CD1c-positive myeloid dendritic cell (primary cell): ENCODE results near the gene CDK5RAP2.
"Not testable (repeated sequence)": the region's sequence is repeated elsewhere in the genome, so short reads cannot be mapped to it uniquely, and the experiment has no call there.

Source experiments
- DNase-seq: peaks from one replicate; pipeline ENCODE4 v3.0.0-alpha.2; 2016; ENCODE audit errors: extremely low spot score

Gene CDK5RAP2

DNA sequence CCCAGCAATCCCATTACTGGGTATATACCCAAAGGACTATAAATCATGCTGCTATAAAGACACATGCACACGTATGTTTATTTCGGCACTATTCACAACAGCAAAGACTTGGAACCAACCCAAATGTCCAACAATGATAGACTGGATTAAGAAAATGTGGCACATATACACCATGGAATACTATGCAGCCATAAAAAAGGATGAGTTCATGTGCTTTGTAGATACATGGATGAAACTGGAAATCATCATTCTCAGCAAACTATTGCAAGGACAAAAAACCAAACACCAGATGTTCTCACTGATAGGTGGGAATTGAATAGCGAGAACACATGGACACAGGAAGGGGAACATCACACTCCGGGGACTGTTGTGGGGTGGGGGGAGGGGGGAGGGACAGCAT lies 64.0 kb downstream of the CDK5RAP2 start:
- not testable (repeated sequence) for DNase-seq

DNA sequence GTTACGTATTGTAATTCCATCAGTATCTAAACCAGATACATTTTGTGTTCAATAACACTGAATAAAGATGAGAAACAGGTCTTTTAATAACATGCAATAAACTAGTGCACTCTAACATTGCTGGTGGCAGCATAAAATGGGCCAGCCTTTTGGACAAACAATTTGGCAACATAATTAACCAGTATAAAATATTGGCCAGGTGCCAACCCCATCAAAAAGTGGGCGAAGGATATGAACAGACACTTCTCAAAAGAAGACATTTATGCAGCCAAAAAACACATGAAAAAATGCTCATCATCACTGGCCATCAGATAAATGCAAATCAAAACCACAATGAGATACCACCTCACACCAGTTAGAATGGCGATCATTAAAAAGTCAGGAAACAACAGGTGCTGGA lies 64.5 kb downstream of the CDK5RAP2 start:
- not testable (repeated sequence) for DNase-seq

DNA sequence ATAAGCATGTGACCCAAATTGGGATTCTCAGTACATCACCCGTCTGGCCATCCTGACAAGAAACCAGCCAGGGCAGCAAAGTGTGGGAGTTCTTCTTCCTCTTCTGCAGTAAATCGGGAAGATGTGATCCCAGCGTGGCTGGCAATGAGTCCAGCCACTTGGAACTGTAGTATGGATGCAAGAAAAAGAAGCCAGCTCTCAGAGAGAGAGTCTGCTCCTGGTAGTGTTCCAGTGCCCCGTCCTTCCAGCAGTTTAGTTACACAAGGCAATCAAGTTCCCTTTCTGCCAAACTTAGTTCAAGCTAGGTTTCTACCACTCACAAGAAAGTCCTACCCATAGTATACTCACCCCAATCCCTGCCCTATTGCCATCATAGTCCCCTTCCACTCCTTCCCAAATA lies 65.6 kb downstream of the CDK5RAP2 start:
- no peak for DNase-seq

DNA sequence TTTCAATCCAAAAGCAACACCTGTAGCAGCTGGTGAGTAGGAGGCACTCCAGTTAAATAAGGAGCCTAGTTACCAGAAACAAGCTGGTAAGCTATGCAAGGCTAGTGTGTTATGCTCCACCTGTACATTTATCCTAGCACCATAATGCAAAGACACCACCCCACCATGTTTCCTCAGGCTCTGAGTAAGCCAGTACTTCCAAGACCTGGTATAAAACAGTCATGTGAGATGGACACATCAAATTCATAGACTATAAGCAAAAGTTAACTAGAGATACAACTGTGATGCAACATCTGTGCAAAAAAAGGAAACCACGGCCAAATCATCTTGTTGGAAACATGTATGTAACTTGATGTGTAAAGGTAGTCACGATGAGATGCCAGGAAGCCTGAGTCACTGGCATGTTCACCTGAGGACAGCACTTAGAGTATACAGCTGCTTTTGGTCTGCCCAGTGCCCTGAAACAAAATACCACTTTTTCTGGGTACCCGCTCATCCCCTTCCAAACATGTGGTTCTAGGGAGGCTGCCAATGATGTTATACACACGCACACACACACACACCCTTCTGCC lies 66.1 kb downstream of the CDK5RAP2 start:
- DNase-seq: no peak

DNA sequence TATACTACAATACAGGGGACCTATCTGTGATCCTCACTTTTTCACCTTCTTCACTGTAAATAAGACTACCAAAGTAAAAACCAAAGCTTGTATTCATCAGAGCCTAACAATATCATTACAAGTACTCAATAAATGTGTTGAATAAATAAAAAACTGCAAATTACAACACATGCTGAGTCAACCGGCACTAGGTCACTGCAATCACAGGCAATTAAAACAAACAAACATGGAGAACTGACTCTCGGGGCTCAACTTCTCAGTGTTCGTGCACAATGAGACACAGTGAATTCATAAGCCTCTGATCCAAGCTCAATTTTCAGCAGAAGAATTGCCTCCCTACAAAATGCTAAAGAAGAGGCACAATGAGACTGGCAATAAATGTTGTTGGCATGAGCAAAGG lies 69.2 kb downstream of the CDK5RAP2 start:
- DNase-seq: no peak

DNA sequence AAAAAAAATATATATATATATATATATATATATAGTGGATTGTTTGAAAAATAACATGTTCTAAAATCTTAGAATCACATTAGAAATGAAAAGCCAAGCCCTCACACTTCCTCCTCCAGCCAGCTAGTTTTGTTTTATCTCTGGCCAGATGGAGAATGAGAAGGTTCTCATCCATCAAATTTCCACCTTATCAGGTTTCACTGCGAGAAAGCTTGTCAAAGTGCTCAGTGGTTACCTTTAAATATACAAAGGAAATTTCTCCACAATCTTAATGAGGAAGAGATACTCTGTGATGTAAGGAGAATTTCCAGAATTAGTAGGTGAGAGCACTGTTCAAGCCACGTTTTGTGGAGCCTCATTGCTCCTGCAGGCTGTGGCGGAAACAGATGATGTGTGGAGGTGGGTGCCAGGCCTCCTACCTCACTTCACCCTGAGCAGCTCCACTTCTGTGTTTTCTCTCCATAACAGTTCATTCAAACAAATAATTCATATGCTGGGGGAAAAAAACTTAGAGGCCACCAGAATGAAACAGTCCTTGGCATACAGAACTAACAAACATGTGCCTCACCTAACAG lies 71.9 kb downstream of the CDK5RAP2 start:
- DNase-seq: no peak

DNA sequence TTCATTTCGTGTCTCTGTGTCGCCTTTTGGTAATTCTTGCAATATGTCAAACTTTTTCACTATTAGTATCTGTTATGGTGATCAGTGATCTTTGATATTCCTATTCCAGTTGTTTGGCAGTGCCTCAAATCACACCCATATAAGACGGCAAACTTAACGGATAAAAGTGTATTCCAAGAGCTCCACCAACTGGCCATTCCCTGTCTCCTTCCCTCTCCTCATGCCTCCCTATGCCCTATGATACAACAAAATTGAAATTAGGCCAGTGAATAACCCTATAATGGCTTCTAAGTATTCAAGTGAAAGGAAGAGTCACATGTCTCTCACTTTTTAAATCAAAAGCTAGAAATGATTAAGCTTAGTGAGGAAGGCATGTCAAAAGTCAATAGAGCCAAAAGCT lies 74.8 kb downstream of the CDK5RAP2 start:
- no peak for DNase-seq

DNA sequence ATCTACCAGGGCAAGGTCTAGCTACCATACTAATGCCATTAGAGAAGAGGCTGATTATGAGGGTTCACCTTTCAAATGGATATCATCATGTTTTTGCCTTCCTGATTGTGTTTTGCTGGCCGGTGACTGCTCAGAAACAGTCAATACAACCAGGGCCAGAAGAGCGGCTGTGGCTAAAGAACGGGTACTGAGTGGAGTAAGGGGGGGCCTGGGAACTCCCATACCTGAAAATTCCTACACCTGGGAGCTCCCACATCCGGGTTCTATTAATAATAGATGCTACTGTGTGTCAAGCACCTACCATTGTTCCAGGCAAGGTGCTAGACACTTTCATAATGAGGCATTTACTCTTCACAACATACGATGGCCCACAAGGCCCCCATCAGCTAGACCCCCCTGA lies 79.2 kb downstream of the CDK5RAP2 start:
- DNase-seq: no peak

DNA sequence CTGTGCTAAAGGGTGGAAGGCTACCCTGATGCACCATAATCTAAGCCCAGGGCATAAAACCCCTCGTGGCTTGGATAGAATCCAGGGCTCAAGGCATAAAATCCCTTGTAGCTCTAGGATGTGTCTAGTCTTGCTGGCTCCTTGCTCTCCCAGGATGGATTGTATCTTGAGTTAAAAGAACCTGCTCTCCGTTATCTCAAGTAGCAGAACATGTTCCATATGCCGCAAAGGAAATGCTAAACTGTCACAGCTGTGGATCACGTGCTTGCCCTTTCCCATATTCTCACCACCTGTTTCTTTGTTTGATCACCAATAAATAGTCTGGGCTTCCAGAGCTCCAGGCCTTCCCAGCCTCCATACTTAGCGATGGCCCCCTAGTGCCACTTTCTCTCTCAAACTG lies 82.1 kb downstream of the CDK5RAP2 start:
- not testable (repeated sequence) for DNase-seq

DNA sequence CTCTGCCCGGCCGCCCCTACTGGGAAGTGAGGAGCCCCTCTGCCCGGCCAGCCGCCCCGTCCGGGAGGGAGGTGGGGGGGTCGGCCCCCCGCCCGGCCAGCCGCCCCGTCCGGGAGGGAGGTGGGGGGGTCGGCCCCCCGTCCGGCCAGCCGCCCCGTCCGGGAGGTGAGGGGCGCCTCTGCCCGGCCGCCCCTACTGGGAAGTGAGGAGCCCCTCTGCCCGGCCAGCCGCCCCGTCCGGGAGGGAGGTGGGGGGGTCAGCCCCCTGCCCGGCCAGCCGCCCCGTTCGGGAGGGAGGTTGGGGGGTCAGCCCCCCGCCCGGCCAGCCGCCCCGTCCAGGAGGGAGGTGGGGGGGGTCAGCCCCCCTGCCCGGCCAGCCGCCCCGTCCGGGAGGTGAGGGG lies 83.5 kb downstream of the CDK5RAP2 start:
- DNase-seq: not testable (repeated sequence)

DNA sequence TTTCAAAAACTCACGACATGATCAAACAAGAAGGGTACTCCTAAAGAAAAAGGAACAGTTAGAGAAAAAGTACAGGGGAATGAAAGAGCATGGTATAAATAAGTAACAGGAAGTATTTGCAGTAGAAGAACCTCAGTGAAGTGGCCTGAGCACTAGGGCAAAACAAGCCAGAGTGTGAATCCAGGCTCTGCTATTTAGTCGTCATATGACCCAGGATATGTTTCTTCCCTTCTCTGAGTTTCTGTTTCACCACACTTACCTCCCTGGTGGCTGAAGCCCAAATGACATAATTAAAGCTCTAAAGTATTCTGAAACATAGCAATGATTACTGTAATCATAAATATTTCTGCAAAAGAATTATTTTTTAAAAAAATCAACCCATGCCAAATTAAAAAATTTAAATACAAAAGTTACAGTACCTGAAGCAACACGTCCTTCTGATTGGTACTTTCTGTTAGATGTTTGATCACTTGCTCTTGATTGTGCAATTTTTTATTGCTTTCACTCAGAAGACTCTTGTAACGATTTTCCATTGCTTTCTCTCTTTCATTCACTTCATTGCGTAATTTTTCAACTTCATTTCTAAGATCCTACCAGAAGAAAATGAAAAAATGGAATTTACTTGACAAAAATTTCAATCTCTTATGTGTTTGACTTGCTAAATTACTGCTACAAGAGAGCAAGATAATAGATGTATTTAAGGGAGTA lies 88.9 kb downstream of the CDK5RAP2 start:
- DNase-seq: peak; percentile 36

DNA sequence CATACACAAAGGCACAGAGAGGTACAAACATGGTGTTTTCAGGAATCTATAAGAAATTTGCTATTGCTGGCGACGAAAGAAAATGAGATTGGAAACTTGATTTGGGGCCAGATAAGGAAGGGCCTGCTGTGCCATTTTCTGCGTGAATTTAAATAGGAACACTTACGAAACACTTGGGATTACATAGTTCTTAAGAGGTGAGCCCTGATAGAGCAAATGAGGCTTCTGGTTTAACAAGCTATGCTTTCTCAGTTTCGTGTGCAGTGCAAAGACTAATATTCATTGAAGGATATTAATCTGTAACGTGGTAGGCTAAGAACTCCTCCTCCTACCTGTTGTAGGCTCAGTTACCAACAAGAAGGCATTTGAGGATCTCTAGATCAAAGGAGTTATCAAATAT lies 93.1 kb downstream of the CDK5RAP2 start:
- no peak for DNase-seq

DNA sequence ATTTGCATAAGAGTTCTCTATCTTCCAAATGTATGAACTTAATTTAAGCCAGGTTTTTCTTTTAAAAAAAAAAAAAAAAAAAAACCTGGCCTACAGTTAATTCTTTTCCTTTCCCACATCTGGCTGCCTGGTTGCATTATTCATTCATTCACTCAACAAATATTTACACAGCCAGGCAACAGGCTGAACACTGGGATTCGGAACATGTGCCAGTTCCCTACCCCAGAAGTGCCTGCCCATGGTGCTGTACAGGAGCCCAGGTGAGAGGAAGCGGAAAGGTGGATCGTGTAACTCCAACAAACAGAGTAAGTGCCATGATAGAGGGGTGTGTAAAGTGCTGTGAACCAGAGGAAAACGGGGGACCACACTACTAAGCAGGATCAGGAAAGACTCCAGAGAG lies 93.6 kb downstream of the CDK5RAP2 start:
- DNase-seq: no peak

DNA sequence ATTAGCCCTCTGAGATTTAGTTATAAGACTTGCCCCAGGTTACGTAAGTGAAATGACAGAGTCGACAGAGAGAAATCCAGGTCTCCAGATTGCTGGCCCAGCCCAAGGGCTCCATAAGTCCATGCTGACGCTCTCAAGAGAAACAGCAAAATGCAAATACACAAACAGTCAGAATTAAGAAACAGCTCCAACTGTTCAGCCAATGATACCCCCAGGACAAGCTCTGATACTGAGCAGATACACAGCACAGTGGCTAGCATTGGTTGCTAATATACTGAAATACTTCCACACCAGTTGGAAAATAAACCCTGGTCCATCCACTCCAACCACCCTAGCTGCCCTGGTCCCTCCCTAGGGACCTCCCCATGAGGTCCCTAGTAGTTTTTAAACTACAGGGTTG lies 94.2 kb downstream of the CDK5RAP2 start:
- DNase-seq: no peak

DNA sequence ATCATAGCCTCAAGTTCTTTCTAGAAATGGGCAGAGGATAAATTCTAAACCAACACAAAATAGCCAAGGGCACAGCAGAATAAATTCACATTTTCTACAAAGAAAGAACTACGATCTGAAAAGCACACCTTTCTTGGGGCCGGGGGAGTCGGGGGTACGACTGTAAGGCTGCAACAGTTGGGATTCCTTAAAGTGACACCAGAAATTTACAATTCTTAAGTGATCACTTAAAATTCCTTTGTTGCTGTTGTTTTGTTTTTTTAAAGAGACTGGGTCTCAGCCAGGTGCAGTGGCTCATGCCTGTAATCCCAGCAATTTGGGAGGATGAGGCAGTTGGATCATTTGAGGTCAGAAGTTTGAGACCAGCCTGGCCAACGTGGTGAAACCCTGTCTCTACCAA lies 95.8 kb downstream of the CDK5RAP2 start:
- no peak for DNase-seq

DNA sequence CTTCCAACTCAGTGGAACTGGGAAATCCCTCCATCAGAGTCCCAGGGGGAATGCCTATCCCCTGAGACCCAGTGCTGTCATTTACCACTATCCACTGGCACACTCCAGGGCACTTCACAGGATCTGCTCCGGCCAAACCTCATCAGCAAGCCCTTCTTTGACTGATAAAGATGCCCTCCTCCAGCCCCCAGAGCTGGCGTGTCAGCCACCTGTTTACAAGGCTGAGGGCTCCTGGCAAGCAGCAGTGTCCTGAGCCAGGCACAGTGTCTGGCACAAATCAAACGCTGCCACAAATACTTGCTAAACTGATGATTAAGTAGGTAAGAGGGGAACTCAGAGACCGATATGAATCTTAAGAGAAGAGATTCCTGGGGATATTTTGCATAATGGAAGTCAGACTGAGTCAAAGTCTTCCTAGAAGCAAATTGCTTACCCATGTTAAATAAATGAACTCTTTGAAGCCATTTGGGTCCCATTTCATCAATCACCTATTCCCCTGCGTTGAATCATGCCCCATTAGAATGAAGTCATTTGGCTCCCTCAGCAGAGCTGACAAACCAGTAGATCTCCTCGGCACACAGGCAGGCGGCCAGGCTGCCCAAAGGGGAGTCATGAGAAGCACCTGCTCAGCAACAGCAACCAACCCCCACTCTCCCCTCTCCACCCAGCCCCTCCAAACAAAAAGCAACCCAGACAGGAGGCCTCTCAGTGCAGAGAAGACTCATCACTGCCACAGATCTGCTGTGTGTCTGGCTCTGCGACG lies 97.4 kb downstream of the CDK5RAP2 start:
- no peak for DNase-seq

DNA sequence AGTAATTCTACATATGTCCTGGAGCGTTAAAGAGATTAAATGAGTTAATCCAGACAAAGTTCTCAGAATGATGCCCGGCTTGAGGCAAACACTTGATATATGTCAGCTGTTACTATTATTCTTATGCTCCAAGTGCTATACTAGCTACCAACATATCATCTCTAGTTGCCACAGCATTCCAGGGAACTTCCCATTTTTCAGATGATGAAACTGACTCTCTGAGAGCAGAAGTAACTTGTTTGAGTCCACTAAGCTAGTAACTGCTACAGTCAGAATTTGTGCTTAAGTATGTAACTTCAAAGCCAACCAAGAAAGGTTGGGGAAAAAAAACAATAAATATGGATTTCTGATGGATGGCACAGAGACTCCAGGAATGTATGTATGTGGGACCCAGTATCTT lies 98.1 kb downstream of the CDK5RAP2 start:
- DNase-seq: peak; percentile 69

DNA sequence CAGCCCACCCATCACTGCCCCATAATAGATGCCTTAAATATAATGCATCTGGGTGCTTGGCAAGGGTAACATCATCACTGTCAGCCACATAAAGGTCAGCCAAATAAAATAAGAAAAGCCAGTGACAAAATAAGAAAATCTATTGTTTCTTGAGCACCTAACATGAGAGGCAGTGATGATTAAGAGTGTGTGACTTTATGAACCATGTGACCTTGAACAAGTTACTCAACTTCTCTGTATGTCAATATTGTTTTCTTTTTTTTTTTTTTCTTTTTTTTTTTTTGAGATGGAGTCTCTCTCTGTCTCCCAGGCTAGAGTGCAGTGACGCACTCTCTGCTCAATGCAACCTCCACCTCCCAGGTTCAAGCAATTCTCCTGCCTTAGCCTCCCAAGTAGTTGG lies 98.7 kb downstream of the CDK5RAP2 start:
- DNase-seq: no peak

DNA sequence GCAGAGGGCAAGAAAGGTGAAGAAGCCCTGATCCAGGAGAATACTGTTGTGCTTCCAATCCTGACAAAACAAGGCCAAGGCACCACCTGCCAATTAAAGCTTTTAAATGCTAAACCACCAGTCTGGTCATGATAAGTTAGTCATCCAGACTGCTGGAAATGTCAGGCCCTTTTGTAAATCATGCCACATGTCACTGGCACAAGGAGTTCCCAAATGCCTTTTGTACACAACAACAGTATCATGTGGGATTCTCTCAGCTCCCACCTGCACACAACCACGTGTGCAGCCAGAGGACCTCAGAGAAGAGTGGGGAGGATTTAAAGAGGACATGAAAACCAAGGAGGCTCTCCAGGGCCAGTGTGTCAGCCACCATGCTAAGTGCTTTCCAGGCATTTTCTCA lies 99.3 kb downstream of the CDK5RAP2 start:
- DNase-seq: no peak

DNA sequence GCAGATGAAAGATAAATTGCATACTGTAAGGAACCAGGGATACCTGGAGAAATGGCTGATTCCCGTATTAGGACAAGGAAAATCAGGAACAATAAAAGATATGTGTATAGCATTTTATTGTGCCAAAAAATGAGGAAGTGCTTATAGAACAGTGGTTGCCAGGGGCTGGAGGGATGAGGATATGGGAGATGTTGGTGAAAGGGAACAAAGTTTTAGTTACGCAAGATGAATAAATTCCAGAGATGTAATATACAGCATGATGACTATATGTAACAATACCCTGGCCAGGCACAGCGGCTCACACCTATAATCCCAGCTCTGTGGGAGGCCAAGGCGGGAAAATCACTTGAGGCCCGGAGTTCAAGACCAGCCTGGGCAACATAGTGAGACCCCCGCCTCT lies 101.8 kb downstream of the CDK5RAP2 start:
- peak; percentile 51 for DNase-seq

DNA sequence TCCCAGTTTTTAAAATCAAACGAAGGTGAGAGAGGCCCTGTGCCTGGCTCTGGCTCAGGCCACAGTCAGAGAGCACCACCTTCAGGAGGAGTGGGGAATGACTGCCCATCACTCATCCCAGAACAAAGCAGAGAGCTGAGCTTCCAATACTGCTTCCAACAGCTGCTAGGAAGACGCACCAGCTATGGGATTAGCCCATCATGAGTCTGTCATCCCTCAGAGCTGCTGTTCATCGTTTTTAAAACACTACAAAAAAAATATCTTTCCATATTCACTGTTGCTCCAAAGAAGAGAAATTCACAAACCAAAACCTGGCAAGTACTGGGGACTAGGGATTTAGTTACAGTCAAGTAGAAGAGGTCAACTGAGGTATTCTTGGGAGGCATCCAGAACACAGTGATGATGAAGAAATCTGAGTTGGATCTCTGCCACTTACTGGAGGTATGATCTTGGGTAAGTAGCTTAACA lies 102.4 kb downstream of the CDK5RAP2 start:
- DNase-seq: peak; percentile 46

DNA sequence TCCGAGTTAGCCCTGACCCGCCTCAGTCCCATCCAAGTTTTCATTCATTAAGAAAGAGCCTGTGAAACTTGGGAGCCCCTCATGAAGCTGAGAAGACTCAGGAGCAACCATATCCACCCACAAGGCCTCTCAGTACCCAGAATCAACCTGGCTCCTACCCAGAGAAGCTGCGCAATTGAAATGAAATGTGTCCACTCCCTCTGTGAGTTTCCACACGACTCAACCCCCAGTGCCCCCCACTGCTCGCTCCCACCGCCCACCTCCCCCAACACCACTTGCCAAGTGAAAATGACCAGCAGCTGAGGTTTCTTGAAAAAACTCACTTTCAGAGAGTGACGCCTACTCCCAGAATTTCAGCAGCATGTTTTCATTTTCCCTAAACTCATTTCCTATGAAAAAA lies 104.6 kb downstream of the CDK5RAP2 start:
- DNase-seq: no peak
